Measurements from ENCODE around the gene NPW. TPM values are rescaled to one million over a fixed set of nuclear protein-coding genes. Genes with fewer than 3 reads are reported as not detected.

The NPW gene
- not detected for total RNA-seq

- peaks cover 0 to 10% of the 10 kb centered on the region in 2 donors for H3K4me1 ChIP-seq
- no peak within 1 kb of the TSS for H3K27ac ChIP-seq
- H3K4me3 ChIP-seq = no peak within 1 kb of the TSS
- H3K27me3 ChIP-seq = peaks cover 27 to 33% (median 31%) of the 10 kb centered on the region in 3 donors
- H3K36me3 ChIP-seq = no peaks in the 10 kb centered on the region
- in situ Hi-C loops (cut with MboI; ENCODE audit: low sequenced_read_pairs in 4 of 4) = loop anchor here in 1 of 4 donors (10.0 kb wide), 1 partner anchor 125 kb away; the partner anchor contains the start of gene RAB26
- ATAC-seq (no peak), DNase-seq (no peak)
- intact Hi-C loops (cut with DNase I; ENCODE audit: low total_unique reads) = no loop called here
- TF ChIP-seq POLR2A (IDR thresholded peaks at IDR 0.05) = no peak
- TF ChIP-seq CTCF (IDR thresholded peaks at IDR 0.05 in 4 of 5, conservative IDR thresholded peaks at IDR 0.05 in 1 of 5) = no peak
- no peaks in the 10 kb centered on the region for H3K9me3 ChIP-seq
Observed at GRCh38 chr16:2019518-2019920, at the start of gene NPW. Gene NPW, plus strand, starts transcription at chr16:2019785.

- H3K9me3 ChIP-seq = no peaks in the 10 kb centered on the region
- intact Hi-C loops (cut with DNase I; ENCODE audit: low total_unique reads) (loop anchor here (1.0 kb wide), 1 partner anchor 37 kb away; the partner anchor contains the start of gene ZNF598), in situ Hi-C loops (cut with MboI; ENCODE audit: low sequenced_read_pairs in 4 of 4) (no loop called here)
- peak; percentile 87 to 90 for DNase-seq
- peaks cover 0 to 29% of the 10 kb centered on the region in 2 donors for H3K36me3 ChIP-seq
- H3K27ac ChIP-seq = peak within 1 kb of the TSS; percentile 86 to 94 (median 92)
- peak; percentile 95 to 96 for ATAC-seq
- peak within 1 kb of the TSS; percentile 80 to 99 (median 86) for H3K4me3 ChIP-seq
- peaks cover 13 to 23% of the 10 kb centered on the region in 2 donors for H3K4me1 ChIP-seq
- no peaks in the 10 kb centered on the region for H3K27me3 ChIP-seq
- TF ChIP-seq POLR2A (IDR thresholded peaks at IDR 0.05) (peak; percentile 92 to 96), CTCF (IDR thresholded peaks at IDR 0.05 in 4 of 5, conservative IDR thresholded peaks at IDR 0.05 in 1 of 5) (peak in 2 of 5 experiments; percentile 54 to 64)
Observed at GRCh38 chr16:1971796-1972489, 47.6 kb upstream of the NPW start, which contains the start of gene TBL3. Gene TBL3, plus strand, starts transcription at chr16:1972053. Its CDS starts 112 bp downstream, at chr16:1972165.

GRCh38 chr16:1972490-1972877 lies 47.1 kb upstream of the NPW start:
- ATAC-seq = no peak
- Histone ChIP-seq H3K36me3 (peaks cover 0 to 34% of the 10 kb centered on the region in 2 donors), H3K9me3 (no peaks in the 10 kb centered on the region), H3K27me3 (no peaks in the 10 kb centered on the region), H3K4me1 (peaks cover 13 to 23% of the 10 kb centered on the region in 2 donors), H3K4me3 (peak overlapping the region; percentile 80 to 99 (median 86)), H3K27ac (peak overlapping the region; percentile 86 to 94 (median 92))
- no peak for TF ChIP-seq CTCF (IDR thresholded peaks at IDR 0.05 in 4 of 5, conservative IDR thresholded peaks at IDR 0.05 in 1 of 5)
- no peak for TF ChIP-seq POLR2A (IDR thresholded peaks at IDR 0.05)
- intact Hi-C loops (cut with DNase I; ENCODE audit: low total_unique reads) (no loop called here), in situ Hi-C loops (cut with MboI; ENCODE audit: low sequenced_read_pairs in 4 of 4) (no loop called here)
- DNase-seq = no peak

- in situ Hi-C loops (cut with MboI; ENCODE audit: low sequenced_read_pairs in 4 of 4) (no loop called here), intact Hi-C loops (cut with DNase I; ENCODE audit: low total_unique reads) (no loop called here)
- H3K27me3 ChIP-seq = no peaks in the 10 kb centered on the region
- H3K4me3 ChIP-seq = peak overlapping the region in 2 of 4 donors; percentile 83 to 89
- no peak for ATAC-seq
- no peak overlapping the region for H3K27ac ChIP-seq
- TF ChIP-seq CTCF (IDR thresholded peaks at IDR 0.05 in 4 of 5, conservative IDR thresholded peaks at IDR 0.05 in 1 of 5) (no peak), POLR2A (IDR thresholded peaks at IDR 0.05) (no peak)
- H3K9me3 ChIP-seq = no peaks in the 10 kb centered on the region
- H3K4me1 ChIP-seq = peaks cover 13 to 23% of the 10 kb centered on the region in 2 donors
- DNase-seq = no peak
- peaks cover 0 to 45% of the 10 kb centered on the region in 2 donors for H3K36me3 ChIP-seq
Observed at GRCh38 chr16:1973461-1974156, 46.0 kb upstream of the NPW start.

Data from gastrocnemius medialis (tissue), 4 donors.